Mucosa of stomach (tissue), 1 donor: ENCODE data around the gene GPR62.
"Not testable (repeated sequence)": the region's sequence is repeated elsewhere in the genome, so short reads cannot be mapped to it uniquely, and the experiment has no call there.

Experiments
- H3K27me3 ChIP-seq: one replicate; pipeline ENCODE4 v1.7.0; 2013; ENCODE audit warnings: mild to moderate bottlenecking, low read length; ENCODE audit not compliant: control insufficient read depth, insufficient read depth
- H3K36me3 ChIP-seq: one replicate; pipeline ENCODE4 v1.7.0; 2013; ENCODE audit warnings: low read length; ENCODE audit not compliant: control insufficient read depth, insufficient read depth
- H3K4me1 ChIP-seq: one replicate; pipeline ENCODE4 v1.7.0; 2013; ENCODE audit warnings: mild to moderate bottlenecking, low read length; ENCODE audit not compliant: control insufficient read depth, insufficient read depth
- H3K4me3 ChIP-seq: one replicate; pipeline ENCODE4 v1.7.0; 2013; ENCODE audit warnings: low read length
- H3K9ac ChIP-seq: one replicate; pipeline ENCODE4 v1.7.0; 2013; ENCODE audit warnings: mild to moderate bottlenecking, low read length, moderate library complexity
- H3K9me3 ChIP-seq: one replicate; pipeline ENCODE4 v1.7.0; 2013; ENCODE audit warnings: mild to moderate bottlenecking, low read length, moderate library complexity; ENCODE audit not compliant: control insufficient read depth
- donor health status: Pancreatic carcinoma.

Gene GPR62, protein sequence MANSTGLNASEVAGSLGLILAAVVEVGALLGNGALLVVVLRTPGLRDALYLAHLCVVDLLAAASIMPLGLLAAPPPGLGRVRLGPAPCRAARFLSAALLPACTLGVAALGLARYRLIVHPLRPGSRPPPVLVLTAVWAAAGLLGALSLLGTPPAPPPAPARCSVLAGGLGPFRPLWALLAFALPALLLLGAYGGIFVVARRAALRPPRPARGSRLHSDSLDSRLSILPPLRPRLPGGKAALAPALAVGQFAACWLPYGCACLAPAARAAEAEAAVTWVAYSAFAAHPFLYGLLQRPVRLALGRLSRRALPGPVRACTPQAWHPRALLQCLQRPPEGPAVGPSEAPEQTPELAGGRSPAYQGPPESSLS

DNA sequence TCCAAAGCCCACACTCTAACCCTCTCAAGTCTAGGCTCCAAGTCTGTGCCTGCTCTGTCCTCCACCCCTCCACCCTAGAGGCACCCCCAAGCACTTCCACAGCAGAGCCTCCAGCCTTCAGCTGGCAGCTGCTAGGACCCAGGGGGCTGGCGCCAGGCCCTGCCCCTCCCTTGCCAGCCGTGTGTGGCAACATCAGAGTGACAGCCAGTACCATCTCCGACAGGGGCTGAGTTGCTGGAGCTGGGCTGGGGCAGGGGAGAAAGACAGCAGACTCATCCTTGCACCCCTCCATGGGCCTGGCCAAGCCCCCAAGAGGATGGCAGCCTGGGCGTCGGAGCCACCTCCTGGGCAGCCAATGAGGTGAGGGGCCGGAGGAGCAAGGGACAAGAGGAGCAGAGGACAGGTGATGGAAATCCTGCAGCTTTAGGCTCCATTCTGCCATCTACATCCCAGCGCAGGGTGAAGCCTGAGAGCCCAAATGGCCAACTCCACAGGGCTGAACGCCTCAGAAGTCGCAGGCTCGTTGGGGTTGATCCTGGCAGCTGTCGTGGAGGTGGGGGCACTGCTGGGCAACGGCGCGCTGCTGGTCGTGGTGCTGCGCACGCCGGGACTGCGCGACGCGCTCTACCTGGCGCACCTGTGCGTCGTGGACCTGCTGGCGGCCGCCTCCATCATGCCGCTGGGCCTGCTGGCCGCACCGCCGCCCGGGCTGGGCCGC, at the start of gene GPR62:
Gene GPR62, plus strand, starts transcription at position 207 of the 718 bp plus-strand sequence. Its CDS starts 272 bp downstream, at position 479.
- H3K4me3 ChIP-seq: no peak within 1 kb of the TSS
- H3K4me1 ChIP-seq: peaks cover 10% of the 10 kb centered on the region
- no peaks in the 10 kb centered on the region for H3K9me3 ChIP-seq
- H3K9ac ChIP-seq: no peak within 1 kb of the TSS
- H3K36me3 ChIP-seq: no peaks in the 10 kb centered on the region
- peaks cover 22% of the 10 kb centered on the region for H3K27me3 ChIP-seq

DNA sequence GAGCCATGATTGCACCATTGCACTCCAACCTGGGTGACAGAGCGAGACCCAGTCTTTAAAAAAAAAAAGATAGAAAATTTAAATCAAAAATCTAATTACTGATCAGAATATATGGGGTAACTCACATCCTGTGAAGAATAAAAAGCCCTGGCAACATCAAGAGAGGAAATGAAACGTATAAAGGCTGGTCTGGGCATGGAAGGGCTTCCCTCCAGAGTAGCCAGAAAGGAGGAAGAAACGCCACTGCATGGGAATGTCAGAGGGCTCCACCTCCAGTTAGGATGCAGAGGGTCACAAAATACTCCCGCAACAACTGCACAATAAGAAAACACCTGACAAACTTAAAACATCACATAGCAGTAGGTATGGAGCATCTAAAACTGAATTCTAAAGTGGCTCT, 47.2 kb upstream of the GPR62 start:
- H3K36me3 ChIP-seq: no peaks in the 10 kb centered on the region
- no peak overlapping the region for H3K4me3 ChIP-seq
- H3K9me3 ChIP-seq: no peaks in the 10 kb centered on the region
- H3K4me1 ChIP-seq: no peaks in the 10 kb centered on the region
- no peak overlapping the region for H3K9ac ChIP-seq
- no peaks in the 10 kb centered on the region for H3K27me3 ChIP-seq

DNA sequence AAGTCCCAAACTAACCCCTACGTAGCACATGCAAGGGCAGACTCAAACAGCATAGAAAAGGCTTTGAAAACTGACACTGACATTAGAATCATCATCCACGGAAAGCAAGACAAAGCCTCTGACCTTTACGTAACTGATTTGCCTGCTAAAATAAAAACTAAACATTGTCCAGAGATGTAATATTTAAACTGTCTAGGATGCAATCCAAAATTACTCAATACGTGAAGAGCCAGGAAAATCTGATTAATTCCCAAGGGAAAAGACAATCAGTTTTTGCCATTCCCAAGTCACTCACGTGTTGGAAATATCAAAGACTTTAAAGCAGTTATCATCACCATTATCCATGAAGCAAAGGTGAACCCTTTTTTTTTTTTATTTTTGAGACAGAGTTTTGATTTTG, 38.8 kb upstream of the GPR62 start:
- H3K9ac ChIP-seq: no peak overlapping the region
- no peaks in the 10 kb centered on the region for H3K4me1 ChIP-seq
- H3K27me3 ChIP-seq: no peaks in the 10 kb centered on the region
- no peak overlapping the region for H3K4me3 ChIP-seq
- no peaks in the 10 kb centered on the region for H3K9me3 ChIP-seq
- no peaks in the 10 kb centered on the region for H3K36me3 ChIP-seq

DNA sequence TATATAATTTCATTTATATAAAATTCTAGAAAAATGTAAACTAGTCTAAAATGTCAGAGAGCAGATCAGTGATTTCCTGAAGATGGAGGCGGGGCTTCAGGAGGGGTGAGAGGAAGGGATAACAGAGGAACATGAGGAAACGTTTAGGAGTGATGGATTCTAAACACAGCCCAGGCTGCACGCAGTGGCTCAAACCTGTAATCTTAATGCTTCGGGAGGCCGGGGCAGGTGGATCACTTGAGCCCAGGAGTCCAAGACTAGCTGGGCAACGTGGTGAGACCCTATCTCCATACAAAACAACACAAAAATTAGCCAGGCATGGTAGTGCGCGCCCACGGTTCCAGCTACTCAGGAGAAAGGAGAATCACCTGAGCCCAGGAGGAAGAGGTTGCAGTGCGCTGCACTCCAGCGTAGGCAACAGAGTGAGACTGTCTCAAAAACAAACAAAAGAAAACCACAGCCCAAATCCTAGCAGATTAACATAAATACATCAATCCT, 34.1 kb upstream of the GPR62 start:
- Histone ChIP-seq H3K9me3 (no peaks in the 10 kb centered on the region), H3K36me3 (no peaks in the 10 kb centered on the region), H3K9ac (no peak overlapping the region), H3K4me1 (no peaks in the 10 kb centered on the region), H3K27me3 (no peaks in the 10 kb centered on the region), H3K4me3 (no peak overlapping the region)

DNA sequence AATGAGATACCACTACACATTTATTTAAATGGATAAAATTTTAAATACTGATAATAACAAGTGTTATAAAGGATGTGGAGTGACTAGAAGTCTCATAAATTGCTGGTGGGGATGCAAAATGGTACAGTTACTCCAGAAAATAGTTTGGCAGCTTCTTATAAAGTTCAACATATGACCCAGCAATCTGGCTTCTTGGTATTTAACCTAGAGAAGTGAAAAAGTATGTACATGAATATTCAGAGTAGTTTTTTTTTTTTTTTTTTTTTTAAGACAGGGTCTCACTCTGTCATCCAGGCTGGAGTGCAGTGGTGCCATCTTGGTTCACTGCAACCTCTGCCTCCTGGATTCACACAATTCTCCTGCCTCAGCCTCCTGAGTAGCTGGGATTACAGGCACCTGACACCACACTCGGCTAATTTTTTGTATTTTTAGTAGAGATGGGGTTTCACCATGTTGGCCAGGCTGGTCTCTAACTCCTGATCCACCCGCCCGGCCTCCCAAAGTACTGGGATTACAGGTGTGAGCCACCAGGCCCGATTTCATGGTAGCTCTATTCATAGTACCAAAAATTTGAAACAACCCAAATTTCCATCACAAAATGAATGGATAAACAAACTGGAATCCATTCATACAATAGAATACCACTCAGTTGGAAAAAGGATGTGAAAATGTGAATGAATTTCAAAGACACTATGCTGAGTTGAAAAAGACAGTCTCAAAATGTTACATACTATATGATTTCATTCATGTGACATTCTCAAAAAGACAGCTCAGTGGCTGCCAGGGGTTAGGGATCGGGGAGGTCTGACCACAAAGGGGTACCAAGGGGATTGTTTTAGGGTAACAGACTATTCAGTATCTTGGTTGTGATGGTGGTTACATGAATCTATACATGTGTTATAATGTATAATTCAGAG, 27.9 kb upstream of the GPR62 start:
- Histone ChIP-seq H3K9me3 (no peaks in the 10 kb centered on the region), H3K4me1 (no peaks in the 10 kb centered on the region), H3K9ac (no peak overlapping the region), H3K4me3 (no peak overlapping the region), H3K36me3 (no peaks in the 10 kb centered on the region), H3K27me3 (no peaks in the 10 kb centered on the region)

DNA sequence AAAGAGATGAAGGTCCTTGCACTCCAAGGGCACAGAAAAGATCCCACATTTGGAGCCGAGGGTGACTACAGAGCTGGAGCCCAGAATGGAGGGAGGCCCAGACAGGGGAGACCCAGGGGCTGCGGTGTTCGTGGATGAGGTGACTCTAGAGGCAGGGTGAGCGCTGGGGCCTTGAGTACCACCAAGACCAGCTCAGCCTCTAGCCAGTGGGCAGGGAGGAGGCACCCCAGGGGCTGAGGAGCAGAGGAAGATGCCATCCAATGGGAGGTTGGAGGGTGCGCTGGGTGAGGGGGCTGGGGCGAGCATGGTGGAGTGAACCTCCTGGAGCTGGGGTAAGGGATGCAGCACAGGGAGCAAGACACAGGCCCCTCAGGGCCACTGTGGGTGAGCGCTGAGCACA, 26.7 kb upstream of the GPR62 start:
- no peaks in the 10 kb centered on the region for H3K9me3 ChIP-seq
- H3K4me3 ChIP-seq: no peak overlapping the region
- no peaks in the 10 kb centered on the region for H3K36me3 ChIP-seq
- no peak overlapping the region for H3K9ac ChIP-seq
- no peaks in the 10 kb centered on the region for H3K27me3 ChIP-seq
- H3K4me1 ChIP-seq: no peaks in the 10 kb centered on the region

DNA sequence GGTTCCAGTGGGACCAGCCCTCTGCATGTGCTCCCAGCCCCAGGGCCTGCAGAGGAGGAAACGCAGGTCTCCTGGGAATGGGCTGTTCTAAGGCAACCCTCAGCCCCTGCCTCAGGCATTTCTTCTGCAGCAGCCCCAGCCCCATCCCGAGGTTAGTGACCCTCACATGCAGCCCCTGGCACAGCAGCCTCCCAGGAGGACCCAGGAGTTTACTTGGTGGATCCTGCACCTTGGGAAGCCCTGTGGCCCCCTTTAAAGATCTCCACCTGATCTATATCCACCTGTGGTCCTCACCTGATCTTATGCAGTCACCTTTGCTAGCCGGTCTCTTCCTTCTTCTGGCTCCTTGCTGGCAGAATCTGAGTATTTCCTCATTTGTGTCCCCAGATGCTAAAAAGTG, 26.2 kb upstream of the GPR62 start:
- not testable (repeated sequence) for H3K36me3 ChIP-seq, H3K4me3 ChIP-seq, H3K9me3 ChIP-seq, H3K4me1 ChIP-seq, H3K9ac ChIP-seq, H3K27me3 ChIP-seq

DNA sequence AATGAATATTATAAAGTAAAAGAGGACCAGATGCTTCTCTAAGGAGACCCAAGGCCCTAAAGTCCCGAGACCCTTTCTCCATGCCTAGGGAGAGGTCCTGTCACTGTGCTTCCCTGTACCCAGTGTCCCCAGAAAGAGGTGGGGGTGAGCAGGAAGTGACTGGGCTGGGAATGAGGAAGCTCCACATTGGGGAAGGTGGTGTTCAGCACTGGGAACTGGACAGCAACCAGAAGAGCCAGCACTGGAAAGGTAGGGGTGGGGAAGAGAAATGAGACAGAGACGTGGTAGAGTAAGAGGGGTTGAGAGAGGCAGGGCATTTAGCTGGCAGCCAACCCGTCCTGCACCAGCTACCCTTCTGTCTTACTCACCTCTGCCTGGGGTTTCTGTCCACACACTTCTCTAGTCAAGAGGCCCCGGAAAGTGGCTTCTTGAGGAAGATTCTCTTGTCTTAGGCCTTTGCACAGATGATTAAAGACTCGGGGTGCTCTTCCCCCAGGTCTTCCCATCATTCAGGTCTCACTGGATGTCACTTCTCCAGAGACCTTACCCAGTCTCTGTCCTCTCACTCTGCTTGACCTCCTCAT, 25.7 kb upstream of the GPR62 start:
- no peaks in the 10 kb centered on the region for H3K36me3 ChIP-seq
- H3K4me3 ChIP-seq: no peak overlapping the region
- H3K9me3 ChIP-seq: no peaks in the 10 kb centered on the region
- no peaks in the 10 kb centered on the region for H3K27me3 ChIP-seq
- no peak overlapping the region for H3K9ac ChIP-seq
- H3K4me1 ChIP-seq: no peaks in the 10 kb centered on the region

DNA sequence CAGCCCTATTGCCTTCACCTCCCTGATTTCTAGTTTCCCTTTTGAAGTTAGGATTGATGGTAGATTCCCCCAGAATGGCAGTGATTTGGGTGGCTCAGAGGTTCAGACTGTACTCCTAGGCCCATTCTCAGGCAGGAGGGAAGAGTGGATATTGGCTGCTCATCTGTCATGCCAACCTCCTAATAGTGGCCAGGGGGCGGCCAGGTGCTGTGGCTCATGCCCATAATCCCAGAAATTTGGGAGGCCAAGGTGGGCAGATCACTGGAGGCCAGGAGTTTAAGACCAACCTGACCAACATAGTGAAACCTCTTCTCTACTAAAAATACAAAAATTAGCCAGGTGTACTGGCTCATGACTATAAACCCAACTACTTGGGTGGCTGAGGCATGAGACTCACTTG, 24.7 kb upstream of the GPR62 start:
- Histone ChIP-seq H3K27me3 (no peaks in the 10 kb centered on the region), H3K4me3 (no peak overlapping the region), H3K36me3 (no peaks in the 10 kb centered on the region), H3K9ac (no peak overlapping the region), H3K9me3 (no peaks in the 10 kb centered on the region), H3K4me1 (no peaks in the 10 kb centered on the region)

DNA sequence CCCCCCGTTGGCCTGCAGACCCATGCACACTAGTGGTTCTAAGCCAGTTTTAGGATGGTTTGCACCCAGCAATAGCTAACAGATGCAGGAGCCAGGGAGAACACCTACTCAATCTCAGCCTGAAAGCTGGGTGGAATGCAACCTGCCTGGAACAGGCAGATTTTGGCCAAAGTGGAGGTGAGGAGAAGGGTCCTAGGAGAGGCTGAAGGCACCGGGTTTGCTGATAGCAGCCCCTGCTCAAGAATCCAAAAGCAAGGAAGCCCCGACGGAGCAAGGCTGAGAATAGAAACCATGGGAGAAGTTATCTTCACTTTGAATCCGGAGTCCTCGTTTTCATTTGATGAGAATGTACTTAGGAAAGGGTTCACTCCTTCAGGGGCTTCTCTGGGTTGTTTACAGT, 23.4 kb upstream of the GPR62 start:
- Histone ChIP-seq H3K27me3 (no peaks in the 10 kb centered on the region), H3K36me3 (peaks cover 2% of the 10 kb centered on the region), H3K4me1 (no peaks in the 10 kb centered on the region), H3K4me3 (no peak overlapping the region), H3K9me3 (no peaks in the 10 kb centered on the region), H3K9ac (no peak overlapping the region)

DNA sequence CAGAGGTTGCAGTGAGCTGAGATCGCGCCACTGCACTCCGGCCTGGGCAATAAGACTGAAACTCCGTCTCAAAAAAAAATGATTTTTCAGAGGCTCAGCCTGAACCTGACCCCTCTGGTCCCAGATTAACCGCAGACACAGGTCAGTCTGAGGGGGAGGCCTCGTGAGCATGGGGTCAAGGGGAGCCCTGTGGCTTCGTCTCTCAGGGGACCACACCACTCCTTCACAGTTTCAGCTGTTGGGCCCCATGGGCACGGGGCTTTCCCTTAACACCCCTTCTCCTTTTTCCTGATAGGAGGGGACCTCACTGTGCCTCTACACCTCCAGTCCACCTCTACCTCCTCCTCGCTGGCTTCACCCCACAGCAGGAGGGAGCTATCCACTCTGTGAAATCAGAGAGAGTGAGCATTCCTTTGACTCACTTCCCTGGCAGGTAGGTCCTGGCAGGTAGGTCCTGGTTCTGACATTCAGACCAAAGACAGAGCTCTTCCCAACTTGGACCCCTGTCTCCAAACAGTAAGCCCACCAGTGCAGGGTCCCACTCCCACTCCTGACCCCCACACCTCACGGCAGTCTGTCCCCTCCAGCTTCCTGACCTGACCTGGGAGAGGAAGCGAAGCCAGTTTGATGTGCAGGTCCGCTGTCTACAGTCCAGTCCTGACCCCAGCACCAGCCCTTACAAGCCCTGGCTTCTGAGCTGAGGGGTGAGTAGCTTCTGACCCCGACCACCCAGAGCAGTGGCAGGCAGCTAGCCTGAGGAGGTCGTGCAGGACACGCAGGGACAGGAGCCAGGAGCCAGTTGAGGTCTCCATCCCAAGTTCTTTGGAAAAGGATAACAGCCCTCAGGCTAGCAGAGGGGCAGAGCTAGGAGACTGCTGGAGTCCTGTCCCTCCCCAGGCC, 22.5 kb upstream of the GPR62 start:
- H3K27me3 ChIP-seq: no peaks in the 10 kb centered on the region
- no peak overlapping the region for H3K4me3 ChIP-seq
- H3K9me3 ChIP-seq: no peaks in the 10 kb centered on the region
- H3K4me1 ChIP-seq: no peaks in the 10 kb centered on the region
- H3K36me3 ChIP-seq: peaks cover 8% of the 10 kb centered on the region
- no peak overlapping the region for H3K9ac ChIP-seq
